GM18502 (cell line): Measurements from ENCODE around the gene GSX1.
"Not testable (repeated sequence)": the region's sequence is repeated elsewhere in the genome, so short reads cannot be mapped to it uniquely, and the experiment has no call there.

Experiments used
- ATAC-seq: cut with Tn5 transposase; IDR thresholded peaks from one replicate; pipeline ENCODE4 v1.9.1; 2021; ENCODE audit warnings: mild to moderate bottlenecking; ENCODE audit not compliant: unreplicated experiment, poor library complexity

The GSX1 gene

DNA sequence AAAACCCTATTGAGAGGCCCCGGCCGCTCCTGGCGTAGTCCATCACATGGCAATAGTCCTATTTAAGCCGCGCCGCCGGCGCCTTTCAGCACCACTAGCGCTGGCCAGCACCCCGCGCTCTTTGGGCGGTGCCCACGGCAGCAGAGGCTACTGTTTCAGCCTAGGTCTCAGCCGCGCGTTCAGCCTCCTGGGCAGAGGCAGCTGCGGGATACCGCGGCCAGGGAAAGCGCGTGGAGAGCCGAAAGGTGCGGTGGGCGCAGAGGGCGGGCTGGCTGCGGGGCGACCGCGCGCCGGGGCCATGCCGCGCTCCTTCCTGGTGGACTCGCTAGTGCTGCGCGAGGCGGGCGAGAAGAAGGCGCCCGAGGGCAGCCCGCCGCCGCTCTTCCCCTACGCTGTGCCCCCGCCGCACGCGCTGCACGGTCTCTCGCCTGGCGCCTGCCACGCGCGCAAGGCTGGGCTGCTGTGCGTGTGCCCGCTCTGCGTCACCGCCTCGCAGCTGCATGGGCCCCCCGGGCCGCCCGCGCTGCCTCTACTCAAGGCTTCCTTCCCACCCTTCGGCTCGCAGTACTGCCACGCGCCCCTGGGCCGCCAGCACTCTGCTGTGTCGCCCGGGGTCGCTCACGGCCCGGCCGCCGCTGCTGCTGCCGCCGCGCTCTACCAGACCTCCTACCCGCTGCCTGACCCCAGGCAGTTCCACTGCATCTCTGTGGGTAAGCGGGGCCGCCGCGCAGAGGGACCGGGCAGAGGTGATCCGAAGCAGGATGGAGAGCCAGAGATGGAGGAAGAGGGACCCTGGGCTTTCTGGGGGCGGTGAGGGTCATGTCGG, at the start of gene GSX1:
Gene GSX1 (plus strand): TSS at position 91 of the 826 bp plus-strand sequence. CDS start 208 bp downstream, at position 299.
- ATAC-seq = no peak

DNA sequence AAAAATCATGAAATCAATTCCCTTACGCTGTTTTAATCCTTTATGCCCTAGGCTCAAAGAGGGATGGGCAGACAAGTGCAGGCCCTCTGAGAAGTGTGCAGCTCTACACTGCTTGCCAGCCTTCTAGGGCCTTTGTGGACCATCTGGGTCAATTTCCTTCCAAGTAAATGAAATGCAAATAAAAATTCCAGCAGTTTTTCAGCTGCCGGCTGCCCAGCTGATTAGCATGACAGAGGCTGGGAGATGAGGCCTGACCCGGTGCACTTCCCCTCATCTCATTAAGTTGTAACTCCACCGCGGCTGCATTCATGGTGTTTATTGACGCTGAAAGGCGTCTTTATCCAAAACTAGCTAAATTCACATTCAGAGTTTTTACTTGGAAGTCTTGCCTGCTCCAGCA, 47.5 kb upstream of the GSX1 start:
- ATAC-seq = no peak

DNA sequence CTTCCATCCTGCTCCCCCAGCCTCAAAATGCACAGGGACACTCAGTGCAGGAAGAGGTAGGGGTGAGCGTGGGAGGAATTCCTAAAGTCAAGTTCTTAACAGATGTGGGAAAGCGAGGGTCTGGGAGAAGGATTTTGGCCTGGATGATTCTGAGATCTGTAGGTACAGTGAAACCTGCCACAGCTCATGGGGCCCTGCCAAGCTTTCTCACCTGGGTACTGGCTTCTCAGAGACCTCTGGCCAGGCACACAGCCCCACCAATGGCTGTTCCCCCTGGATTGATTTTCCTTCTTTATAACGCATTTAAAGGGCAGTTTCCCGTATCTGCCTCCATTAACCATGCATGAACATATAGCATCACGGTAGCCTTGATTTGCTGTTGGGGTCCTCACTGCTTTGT, 47.0 kb upstream of the GSX1 start:
- ATAC-seq = no peak

DNA sequence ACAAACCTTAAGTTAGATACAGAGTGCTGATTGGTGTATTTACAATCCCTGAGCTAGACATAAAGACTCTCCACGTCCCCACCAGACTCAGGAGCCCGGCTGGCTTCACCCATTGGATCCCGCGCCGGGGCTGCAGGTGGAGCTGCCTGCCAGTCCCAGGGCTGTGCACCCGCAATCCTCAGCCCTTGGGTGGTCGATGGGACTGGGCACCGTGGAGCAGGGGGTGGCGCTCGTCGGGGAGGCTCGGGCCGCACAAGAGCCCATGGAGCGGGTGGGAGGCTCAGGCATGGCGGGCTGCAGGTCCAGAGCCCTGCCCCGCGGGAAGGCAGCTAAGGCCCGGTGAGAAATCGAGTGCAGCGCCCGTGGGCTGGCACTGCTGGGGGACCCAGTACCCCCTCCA, 44.1 kb upstream of the GSX1 start:
- ATAC-seq = not testable (repeated sequence)

DNA sequence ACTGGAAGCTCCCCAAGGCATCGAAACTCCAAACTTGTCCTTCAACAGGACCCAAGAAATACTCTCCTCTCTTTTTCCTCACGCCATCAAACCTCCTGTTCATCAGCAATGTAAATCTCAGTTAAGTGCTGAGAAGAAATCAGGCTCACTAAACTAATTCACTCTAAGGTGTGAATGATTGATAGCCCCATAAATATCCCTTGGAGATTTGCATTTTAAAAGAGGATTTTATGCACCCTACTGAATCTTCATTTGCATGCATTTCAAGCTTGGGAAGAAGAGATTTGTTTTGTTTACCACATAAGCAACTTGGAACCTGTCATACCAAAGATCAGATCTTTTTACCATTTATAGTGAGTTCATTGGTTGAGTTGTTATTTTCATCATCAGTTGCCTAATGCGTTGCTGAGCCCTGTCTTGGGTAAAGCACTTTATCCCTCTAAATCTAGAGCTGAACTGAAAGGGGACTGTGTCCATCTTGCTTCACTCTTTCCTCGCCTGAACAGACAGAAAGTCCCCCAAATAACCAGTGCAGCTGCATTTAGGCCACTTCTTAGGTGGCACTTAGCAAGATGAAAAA, 40.2 kb upstream of the GSX1 start:
- ATAC-seq = no peak

DNA sequence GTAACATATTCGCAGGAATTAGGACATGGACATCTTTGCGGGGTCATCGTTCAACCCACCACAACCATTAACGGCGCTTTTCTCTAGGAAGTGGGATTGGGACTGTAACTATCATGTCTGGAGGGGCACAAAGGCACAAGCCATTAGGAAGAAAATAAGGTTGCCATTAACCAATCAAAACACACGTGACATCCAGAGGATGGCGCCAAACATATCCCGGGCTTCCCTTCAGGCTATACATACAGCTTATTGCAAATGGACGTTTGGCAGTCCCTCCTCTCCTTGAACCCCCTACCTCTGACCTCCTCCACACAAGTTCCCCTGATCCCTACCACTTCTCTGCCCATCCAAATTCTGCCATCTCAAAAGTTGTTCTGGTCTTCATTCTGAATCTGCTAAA, 26.6 kb upstream of the GSX1 start:
- ATAC-seq = no peak

DNA sequence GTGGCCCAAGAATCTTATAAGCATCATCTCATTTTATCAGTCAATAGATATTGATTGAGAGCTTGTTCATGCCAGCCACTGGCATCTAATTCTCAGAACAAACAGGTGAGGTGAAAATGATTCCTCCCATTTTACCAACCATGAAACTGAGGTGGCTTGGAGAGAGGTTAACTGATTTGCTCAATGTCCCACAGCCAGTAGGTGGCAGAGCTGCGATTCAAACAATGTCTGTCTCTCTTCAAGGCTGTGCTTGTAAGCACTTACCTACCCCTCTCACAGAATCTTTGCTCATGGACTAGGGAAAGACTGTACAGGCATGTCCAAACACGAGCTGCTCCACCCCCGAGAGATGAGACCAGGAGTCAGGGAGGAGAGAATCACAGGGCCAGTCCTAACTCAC, 21.5 kb upstream of the GSX1 start:
- no peak for ATAC-seq

DNA sequence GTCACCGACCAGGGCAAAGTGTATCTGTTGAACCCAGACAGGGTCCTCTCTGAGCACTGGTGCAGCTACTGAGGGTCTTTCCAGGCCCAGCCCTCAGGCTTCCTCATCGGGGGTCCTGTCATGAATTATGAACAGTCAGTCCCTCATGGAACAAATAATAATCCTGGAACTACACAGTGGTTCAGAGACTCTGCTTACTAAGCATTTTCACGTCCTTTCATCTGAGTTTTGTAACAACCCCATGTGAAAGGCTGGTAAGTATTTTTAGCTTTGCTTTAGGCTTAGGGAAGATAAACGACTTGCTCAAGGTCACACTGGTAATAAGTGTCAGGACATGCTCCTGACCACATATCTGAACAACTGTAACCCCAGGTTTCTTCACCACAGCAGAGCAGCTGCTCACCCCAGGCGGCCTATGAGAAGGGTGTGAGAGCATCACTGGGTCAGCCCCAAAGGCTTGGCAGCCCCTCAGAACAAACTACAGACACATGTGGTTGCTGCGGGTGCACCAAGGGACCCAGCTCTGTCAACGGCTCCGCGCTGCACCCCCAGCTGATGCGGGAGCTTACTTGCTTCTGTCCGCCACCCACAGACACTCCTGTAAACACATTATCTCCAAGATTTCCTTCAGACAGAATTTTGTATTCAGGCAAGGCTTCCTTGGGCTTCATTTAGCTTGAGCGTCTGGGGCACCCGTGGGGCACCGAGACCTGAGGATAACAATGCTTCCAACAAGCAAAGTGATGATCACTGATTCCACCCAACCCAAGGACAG, 19.4 kb upstream of the GSX1 start:
- no peak for ATAC-seq

DNA sequence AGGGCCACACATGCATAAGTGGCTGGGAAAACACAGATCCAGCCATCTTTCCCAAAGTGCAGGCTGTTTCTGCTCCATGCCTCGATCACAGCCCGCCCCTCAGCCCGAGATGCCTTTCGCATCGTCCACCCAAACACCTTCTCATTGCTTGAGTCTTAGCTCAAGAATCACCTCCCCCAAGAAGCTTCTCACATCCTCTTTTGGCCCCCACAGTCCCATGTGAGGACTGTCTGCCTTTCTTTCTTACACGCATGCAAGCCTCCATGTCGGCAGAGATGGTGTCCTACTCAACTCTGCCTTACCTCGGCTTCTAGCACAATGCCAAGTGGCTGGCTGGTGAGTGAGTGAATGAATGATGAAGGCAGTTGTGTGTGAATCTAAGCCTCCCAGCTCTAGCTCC, 18.1 kb upstream of the GSX1 start:
- ATAC-seq = no peak

DNA sequence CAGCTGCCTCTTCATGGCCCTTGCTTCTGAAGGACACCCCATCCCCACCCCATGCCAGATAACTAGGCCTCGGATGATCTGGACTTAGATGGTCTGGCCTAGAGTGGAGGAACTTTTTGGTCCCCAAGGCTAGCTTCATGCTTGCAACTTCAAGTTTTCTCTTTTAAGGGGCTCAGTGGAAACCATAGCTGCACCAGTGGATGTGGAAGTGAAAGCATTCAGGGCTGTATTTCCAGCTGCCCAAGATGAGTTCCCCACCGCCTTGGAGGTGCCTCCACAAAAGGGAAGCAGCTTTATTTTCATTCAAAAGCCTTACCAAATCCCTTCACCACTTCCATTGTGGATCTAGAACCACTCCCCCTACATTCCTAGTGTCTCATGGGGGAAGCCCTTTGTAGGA, 17.6 kb upstream of the GSX1 start:
- ATAC-seq = no peak

DNA sequence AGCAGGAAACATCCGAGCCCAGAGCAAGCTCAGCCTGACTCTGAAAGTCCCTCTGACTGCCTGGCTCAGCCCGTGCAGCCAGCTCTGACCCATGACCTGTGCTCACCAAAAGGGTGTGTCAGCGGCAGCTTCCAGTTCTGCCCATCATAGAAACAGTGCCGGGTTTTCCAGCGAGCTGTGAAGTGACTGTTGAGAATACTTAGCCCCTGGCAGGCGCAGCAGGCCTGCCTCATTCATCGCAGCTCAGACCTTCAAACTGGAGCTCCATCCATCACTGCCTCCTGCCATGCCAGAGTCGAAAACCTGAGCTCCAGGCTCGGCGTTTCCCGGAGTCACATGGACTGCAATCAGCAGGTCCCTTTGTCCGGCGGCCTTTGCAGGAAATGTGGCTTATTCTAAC, 16.3 kb upstream of the GSX1 start:
- ATAC-seq = no peak

DNA sequence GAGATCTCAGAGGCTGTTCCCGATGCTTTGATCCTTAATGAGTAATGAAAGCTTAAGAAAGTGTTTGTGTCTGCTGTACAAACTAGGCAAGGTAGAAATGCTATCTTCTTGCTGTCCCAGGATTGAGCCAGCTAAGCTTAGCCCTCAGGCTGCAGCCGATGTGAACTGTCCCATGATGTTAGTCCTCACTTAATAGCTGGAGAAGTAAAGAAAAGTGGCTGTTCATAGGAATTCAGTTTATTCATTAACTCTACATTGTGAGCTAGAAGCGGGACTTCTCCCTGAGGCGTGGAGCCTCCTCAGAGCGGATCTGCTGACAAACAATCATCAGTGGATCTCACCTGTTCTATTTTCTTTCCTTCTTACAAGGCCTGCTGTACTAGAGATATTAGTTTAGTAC, 10.1 kb upstream of the GSX1 start:
- ATAC-seq = no peak

DNA sequence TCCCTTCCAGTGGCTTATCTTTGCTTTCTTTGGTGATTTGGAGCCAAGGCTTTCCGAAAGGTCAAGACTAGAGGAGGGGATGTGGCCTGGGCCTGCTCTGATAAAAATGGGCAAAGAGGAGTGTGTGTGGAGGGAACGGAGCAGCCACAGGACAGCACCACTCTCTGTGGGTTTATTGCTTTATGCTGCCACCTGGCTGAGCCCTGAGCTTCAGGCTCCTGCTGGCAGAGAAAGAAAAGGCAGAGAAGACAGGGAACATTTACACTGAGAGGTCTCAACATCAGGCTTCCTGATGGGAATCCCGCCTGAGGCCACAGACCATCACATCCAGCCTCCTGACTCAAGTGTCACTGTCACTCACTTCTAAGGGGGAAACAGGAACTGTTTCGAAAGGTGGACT, 9.2 kb upstream of the GSX1 start:
- no peak for ATAC-seq

DNA sequence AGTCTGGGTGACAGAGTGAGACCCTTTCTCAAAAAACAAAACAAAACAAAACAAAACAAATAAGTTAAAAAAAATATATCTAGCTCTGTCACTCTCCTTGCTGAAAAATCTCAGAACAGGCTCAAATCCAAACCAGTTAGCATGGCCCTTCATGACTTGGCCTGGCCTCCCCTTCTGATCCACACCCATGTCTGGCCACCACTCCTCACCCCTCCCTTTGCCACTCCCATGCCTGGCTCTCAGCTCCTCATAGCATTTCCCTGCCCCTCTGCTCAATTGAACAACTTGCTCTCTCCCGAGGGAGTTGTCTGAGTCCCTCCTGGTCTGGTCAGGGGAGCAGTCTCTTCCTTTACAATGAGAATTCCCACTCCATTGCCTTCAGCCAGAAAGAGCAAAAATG, 4.0 kb upstream of the GSX1 start:
- ATAC-seq = no peak

DNA sequence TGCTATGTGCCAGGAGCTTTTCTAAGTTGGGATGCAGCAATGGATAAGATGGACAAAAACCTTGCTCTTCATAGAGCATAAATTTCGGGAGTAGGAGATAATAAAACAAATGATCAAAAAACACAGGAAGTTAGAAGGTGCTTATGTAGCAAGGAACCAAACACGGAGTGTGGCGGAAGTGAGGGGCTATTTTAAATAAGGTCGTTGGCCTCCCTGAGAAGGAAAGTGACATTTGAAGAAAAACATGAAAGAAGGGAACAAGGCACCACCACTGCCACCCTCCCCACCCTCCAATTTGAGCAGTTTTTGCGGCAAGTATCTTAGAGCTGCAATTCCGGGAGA, 3.2 kb upstream of the GSX1 start:
- no peak for ATAC-seq

DNA sequence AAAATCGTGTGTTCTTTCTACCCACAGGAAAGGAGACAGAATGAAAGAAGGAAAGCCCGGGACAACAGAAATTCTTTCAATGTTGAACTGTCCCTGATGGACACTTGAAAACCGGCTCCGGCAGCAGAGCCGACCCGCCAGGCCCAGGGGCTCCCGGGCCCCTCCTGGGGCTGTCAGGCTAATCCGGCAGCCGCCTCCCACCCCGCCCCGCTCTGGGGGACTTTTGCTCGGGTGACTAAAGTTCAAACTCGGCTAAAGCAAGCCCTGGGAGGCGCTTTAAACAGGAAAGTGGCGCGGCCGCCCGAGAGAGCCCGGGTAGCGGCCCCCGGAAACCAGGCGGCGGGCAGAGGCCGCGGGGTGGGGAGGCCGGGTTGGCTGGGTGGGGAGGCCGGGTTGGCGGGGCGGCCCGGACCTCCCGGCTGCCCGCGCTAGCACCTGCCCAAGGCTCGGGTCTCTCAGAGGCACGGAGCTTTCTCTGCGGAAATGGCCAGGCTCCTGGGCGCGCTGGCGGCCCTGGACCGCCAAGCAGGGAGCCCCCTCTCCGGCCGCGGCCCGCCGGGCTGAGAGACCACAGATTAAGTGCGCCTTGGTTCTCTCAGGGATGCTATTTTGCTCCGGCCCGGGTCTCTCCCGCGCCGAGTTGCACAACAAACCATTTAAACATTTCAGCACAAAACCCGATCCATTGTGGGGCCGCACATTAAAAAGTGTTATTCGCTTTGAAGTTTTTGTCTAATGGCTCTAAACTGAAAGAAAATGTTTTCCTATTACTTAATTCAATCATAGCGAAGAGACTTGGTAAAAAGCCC, 2.6 kb upstream of the GSX1 start:
- no peak for ATAC-seq

DNA sequence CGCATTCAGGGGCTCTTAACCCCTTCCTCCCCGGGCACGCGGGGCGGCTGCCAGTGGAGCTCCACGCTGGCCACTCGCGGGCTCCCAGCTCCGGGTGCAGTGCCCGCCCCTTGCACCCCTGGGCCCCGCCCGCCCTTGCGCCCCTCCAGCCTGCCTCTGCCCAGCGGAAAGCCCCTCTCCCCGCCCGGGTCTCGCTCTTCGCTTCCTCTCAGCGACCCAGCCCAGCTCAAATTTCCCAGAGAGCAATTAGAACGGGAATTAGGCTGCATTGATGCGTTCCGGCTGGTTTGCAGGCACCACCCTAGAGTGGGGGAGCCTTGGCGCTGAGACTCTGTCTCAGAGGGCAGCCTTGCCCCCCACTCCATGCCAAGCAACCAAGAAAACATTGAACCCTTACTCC, 1.8 kb upstream of the GSX1 start:
- ATAC-seq = no peak

DNA sequence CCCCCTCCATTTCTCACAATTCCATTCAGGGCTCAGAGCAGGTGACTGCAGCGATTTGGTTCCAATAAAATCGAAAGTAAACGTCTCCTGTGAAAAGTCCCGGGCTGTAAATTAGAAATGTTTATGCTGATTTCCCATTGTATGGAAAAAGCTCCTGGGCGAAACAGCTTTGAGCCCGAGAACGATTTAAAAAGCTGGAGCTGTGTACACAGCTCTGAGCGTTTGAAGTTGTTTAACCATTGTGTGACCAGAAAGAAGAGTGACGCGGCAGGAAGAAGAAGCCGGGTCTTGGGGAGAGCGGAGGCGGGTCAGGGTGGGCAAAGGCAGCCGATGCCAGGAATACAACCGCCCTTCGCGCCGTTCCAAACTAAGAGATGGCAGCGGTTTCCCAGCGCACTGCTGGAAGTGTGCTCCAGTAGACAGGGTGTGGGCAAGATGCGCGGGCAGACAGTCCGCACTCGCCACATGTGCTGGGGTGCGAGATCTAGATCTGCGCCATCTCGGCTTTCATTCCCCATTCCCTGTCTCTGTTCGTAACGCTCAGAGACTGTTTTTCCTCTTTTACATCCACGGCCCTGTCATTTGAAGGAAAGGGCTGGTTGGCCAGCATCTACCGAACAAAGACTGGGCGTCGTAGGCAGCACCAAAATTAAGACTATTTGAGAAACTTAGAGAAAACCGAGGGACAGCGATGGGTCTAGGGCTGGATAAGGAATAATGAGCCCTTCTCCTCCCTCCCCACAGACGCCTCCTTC, 960 bp upstream of the GSX1 start:
- ATAC-seq = no peak

DNA sequence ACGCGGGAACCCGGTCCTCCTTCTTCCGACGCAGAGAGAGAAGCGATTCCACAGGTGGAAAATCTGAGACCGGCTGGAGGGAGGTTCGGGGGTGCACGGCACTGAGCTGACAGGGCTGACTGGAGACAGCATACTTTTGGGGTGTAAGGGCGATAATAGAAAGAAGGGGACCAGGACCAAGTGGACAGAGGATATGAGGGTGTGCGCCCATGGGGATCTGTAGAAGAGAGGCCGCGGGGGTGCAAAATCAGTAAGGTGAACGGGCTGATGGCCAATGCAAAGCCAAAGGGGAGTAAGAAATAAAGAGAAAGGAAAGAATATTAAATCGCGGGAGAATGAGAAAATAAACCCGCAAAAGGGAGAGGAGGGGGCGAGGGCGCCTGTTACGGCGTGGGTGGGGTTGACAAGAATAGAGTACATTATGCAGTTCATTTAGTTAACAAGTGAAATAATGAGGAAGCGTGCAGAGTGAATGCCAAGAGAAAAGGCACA, 336 bp upstream of the GSX1 start:
- no peak for ATAC-seq
